Type B pancreatic cell (in vitro differentiated cells): Measurements from ENCODE around the gene SHROOM3. TPM values are rescaled to one million over a fixed set of nuclear protein-coding genes. Genes with fewer than 3 reads are reported as not detected.
A peak's percentile ranks its signal among the peaks of the same experiment; 100 is the strongest.

Experiments
- DNase-seq: peaks from one replicate; pipeline ENCODE4 v3.0.0; 2021; ENCODE audit warnings: mixed read lengths; ENCODE audit not compliant: unreplicated experiment; ENCODE audit errors: extremely low spot score
- H3K27ac Mint-ChIP-seq: 2 replicates; pipeline ENCODE4 v1.8.0; 2021; ENCODE audit warnings: mild to moderate bottlenecking, mixed read lengths
- H3K27me3 Mint-ChIP-seq: 2 replicates; pipeline ENCODE4 v1.8.0; 2021; ENCODE audit warnings: mixed read lengths
- H3K36me3 Mint-ChIP-seq: 2 replicates; pipeline ENCODE4 v1.8.0; 2021; ENCODE audit warnings: mixed read lengths
- H3K4me1 Mint-ChIP-seq: one replicate; pipeline ENCODE4 v1.8.0; 2021; ENCODE audit warnings: mixed read lengths; ENCODE audit not compliant: unreplicated experiment
- H3K4me3 Mint-ChIP-seq: 2 replicates; pipeline ENCODE4 v1.8.0; 2021; ENCODE audit warnings: mild to moderate bottlenecking, mixed read lengths
- H3K9me3 Mint-ChIP-seq: 2 replicates; pipeline ENCODE4 v1.8.0; 2021; ENCODE audit warnings: mixed read lengths
- CTCF ChIP-seq: fragments of 200-600 bp; sonication (generic); conservative IDR thresholded peaks from 2 replicates; pipeline ENCODE4 v1.5.0; 2021; ENCODE audit warnings: antibody characterized with exemption, mild to moderate bottlenecking
- microRNA-seq: library from miRNA; unstranded; fragments of <30 nt; microRNA quantifications from one replicate; pipeline ENCODE4, GENCODE V29; 2020
- total RNA-seq: library from RNA; stranded (reverse); gene quantifications from 2 replicates; pipeline ENCODE4 v1.2.1, GENCODE V29; 2021; ENCODE audit warnings: low replicate concordance

Gene SHROOM3
- total RNA-seq, 1 donor from 2014 or later = 38.6 TPM

- DNase-seq = no peak
These were observed 388.5 kb downstream of the SHROOM3 start for GRCh38 chr4:76823495-76823894.

GRCh38 chr4:76830612-76830963 is 395.6 kb downstream of the SHROOM3 start:
- peak overlapping the region; percentile 39 for H3K27ac Mint-ChIP-seq
- H3K27me3 Mint-ChIP-seq = no peaks in the 10 kb centered on the region
- DNase-seq = no peak
- H3K36me3 Mint-ChIP-seq = peaks cover 3% of the 10 kb centered on the region
- peaks cover 30% of the 10 kb centered on the region for H3K4me1 Mint-ChIP-seq
- no peak for TF ChIP-seq CTCF
- H3K4me3 Mint-ChIP-seq = peak overlapping the region; percentile 72
- peaks cover 4% of the 10 kb centered on the region for H3K9me3 Mint-ChIP-seq

More at GRCh38 chr4:76823495-76823894, 388.5 kb downstream of the SHROOM3 start:
- no peak for TF ChIP-seq CTCF
- no peaks in the 10 kb centered on the region for H3K27me3 Mint-ChIP-seq
- H3K9me3 Mint-ChIP-seq = peaks cover 4% of the 10 kb centered on the region
- peaks cover 3% of the 10 kb centered on the region for H3K36me3 Mint-ChIP-seq
- no peak overlapping the region for H3K4me3 Mint-ChIP-seq
- H3K27ac Mint-ChIP-seq = no peak overlapping the region
- peaks cover 5% of the 10 kb centered on the region for H3K4me1 Mint-ChIP-seq

GRCh38 chr4:76830964-76831703 is 396.1 kb downstream of the SHROOM3 start:
- DNase-seq = no peak
- H3K9me3 Mint-ChIP-seq = peaks cover 4% of the 10 kb centered on the region
- H3K4me3 Mint-ChIP-seq = peak overlapping the region; percentile 72

GRCh38 chr4:76831711-76832373 is 396.8 kb downstream of the SHROOM3 start:
- peaks cover 3% of the 10 kb centered on the region for H3K36me3 Mint-ChIP-seq
- H3K27me3 Mint-ChIP-seq = no peaks in the 10 kb centered on the region
- no peak for TF ChIP-seq CTCF
- peaks cover 33% of the 10 kb centered on the region for H3K4me1 Mint-ChIP-seq
- peak overlapping the region; percentile 39 for H3K27ac Mint-ChIP-seq
- peak overlapping the region; percentile 72 for H3K4me3 Mint-ChIP-seq
- peaks cover 4% of the 10 kb centered on the region for H3K9me3 Mint-ChIP-seq
- no peak for DNase-seq

More at GRCh38 chr4:76830964-76831703, 396.1 kb downstream of the SHROOM3 start:
- Mint-ChIP-seq H3K36me3 (peaks cover 3% of the 10 kb centered on the region), H3K4me1 (peaks cover 30% of the 10 kb centered on the region), H3K27ac (peak overlapping the region; percentile 39), H3K27me3 (no peaks in the 10 kb centered on the region)
- no peak for TF ChIP-seq CTCF

Small RNA genes within 50 kb of the gene (microRNA-seq; reads per million reads assigned to microRNA genes)
- gene MIR4450 (not detected), gene MIR548AH (1.1 reads per million)

Other genes with a start within 250 kb of the SHROOM3 start
- 102 and 107 TPM in 2 replicates for gene SCARB2, start 221.4 kb upstream of the SHROOM3 start, total RNA-seq
- gene FAM47E, start 183.5 kb upstream of the SHROOM3 start, total RNA-seq = 3.8 and 5.4 TPM in 2 replicates
- gene STBD1, start 128.5 kb upstream of the SHROOM3 start, total RNA-seq = 4.1 and 6.1 TPM in 2 replicates
- gene CCDC158, start 14.1 kb upstream of the SHROOM3 start, total RNA-seq = not detected in 2 replicates